ENCODE measurements around the gene ADAMTSL2.

ADAMTSL2 gene

DNA sequence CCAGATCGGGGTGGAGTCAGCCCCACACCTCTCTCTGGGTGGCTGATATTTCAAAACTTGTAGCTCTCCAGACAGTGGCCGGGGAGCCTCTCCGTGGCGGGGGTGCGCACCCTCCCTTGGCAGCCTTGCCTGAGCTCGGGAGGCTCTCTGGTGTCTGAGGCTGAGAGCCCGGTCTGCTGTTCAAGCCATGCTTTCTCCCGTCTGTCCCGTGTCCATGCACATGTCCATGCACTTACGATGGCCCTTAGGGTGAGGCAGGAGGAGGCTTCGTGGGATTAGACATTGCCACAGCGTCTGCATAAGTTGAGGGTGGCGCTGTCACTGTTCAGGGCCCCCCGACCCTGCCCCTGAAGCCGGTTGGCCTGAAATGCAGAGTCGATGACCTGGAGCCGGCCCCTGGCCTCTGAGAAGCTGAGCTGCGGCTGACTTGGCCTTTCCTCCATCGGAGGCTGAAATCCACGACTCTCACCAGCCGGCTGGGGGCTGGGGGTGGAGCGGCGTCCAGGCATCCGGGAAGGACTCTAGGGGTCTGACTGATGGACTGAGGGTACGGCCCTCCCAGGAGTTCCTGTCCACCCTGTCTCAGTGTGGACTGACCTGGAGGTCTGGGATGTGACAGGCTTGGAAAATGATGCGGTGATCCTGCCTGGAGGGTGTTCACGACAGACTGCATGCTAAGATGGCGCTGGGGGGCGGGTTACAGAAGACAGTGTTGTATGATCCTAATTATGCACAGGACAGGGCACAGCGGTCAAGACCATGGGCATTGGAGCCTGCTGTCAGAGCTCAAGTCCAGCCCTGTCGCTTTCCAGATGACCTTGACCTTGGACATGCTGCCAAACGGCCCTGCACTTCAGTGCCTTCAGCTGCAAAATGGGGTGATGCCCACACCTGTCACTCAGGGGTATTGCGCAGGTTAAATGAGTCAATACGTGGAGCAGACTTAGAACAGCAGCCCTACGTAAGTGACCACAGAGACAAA is 37.4 kb upstream of the ADAMTSL2 start:
- TF ChIP-seq GABPA (IDR thresholded peaks at IDR 0.05; ENCODE audit: low read depth) (no peak), SPI1 (IDR thresholded peaks at IDR 0.05; ENCODE audit: borderline replicate concordance, low read depth) (no peak), POLR2AphosphoS5 (IDR thresholded peaks at IDR 0.05; ENCODE audit: low read depth) (no peak)
- TF ChIP-seq, protein P1, sequence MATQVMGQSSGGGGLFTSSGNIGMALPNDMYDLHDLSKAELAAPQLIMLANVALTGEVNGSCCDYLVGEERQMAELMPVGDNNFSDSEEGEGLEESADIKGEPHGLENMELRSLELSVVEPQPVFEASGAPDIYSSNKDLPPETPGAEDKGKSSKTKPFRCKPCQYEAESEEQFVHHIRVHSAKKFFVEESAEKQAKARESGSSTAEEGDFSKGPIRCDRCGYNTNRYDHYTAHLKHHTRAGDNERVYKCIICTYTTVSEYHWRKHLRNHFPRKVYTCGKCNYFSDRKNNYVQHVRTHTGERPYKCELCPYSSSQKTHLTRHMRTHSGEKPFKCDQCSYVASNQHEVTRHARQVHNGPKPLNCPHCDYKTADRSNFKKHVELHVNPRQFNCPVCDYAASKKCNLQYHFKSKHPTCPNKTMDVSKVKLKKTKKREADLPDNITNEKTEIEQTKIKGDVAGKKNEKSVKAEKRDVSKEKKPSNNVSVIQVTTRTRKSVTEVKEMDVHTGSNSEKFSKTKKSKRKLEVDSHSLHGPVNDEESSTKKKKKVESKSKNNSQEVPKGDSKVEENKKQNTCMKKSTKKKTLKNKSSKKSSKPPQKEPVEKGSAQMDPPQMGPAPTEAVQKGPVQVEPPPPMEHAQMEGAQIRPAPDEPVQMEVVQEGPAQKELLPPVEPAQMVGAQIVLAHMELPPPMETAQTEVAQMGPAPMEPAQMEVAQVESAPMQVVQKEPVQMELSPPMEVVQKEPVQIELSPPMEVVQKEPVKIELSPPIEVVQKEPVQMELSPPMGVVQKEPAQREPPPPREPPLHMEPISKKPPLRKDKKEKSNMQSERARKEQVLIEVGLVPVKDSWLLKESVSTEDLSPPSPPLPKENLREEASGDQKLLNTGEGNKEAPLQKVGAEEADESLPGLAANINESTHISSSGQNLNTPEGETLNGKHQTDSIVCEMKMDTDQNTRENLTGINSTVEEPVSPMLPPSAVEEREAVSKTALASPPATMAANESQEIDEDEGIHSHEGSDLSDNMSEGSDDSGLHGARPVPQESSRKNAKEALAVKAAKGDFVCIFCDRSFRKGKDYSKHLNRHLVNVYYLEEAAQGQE (IDR thresholded peaks at IDR 0.05; ENCODE audit: insufficient replicate concordance, low read depth), result no peak
- TF ChIP-seq, protein P2, sequence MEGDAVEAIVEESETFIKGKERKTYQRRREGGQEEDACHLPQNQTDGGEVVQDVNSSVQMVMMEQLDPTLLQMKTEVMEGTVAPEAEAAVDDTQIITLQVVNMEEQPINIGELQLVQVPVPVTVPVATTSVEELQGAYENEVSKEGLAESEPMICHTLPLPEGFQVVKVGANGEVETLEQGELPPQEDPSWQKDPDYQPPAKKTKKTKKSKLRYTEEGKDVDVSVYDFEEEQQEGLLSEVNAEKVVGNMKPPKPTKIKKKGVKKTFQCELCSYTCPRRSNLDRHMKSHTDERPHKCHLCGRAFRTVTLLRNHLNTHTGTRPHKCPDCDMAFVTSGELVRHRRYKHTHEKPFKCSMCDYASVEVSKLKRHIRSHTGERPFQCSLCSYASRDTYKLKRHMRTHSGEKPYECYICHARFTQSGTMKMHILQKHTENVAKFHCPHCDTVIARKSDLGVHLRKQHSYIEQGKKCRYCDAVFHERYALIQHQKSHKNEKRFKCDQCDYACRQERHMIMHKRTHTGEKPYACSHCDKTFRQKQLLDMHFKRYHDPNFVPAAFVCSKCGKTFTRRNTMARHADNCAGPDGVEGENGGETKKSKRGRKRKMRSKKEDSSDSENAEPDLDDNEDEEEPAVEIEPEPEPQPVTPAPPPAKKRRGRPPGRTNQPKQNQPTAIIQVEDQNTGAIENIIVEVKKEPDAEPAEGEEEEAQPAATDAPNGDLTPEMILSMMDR (IDR thresholded peaks at IDR 0.05; ENCODE audit: insufficient read depth, low read length), result no peak

DNA sequence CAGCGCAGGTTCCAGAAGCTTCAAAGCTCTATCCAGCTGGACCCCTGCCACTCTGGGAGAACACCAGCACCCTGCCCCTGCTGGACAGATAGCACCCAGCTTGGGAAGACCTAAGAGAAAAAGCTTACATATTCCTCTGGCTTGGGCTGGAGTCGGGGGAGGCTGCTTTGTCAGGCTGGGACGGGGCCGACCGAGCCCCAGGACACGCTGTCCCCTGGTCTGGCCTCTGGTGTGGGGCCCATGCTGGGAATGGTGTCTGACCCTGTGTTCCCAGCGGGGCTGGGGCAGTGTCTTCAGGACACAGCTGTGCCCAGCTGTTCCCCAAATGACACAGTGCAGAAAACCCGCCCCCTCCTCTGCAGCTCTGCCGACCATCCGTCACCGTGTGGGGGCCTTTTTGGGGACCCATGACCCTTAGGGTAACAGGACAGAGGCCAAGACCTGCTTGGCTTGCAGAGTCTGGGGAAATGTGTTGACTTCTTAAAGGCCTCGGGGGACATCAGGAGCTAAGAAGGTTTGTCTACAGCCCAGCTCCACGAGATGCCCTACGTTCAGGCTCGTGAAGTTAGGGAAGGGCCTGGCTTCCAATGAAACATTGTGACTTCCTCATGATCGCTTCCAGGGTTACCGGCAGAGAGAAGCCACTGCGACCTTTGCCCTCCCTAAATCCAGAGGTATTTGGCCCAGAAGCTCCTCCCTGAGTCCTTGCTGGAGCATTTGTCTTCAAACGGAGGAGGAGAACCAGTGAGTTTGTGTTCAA is 35.2 kb upstream of the ADAMTSL2 start:
- no peak for DNase-seq (ENCODE audit: low read depth in 1 of 2, low spot score in 1 of 2)
- Histone ChIP-seq H3K4me3 (replicated peaks; ENCODE audit: insufficient read depth, low read length) (no peak overlapping the region), H3K27ac (replicated peaks) (no peak overlapping the region), H3K27me3 (ENCODE audit: insufficient read depth, poor library complexity, severe bottlenecking) (no peaks in the 10 kb centered on the region)
- TF ChIP-seq SPI1 (IDR thresholded peaks at IDR 0.05; ENCODE audit: borderline replicate concordance, low read depth), result no peak
- TF ChIP-seq, protein P2 (IDR thresholded peaks at IDR 0.05; ENCODE audit: insufficient read depth, low read length), result no peak
- no peak for TF ChIP-seq GABPA (IDR thresholded peaks at IDR 0.05; ENCODE audit: low read depth)
- no peak for TF ChIP-seq POLR2AphosphoS5 (IDR thresholded peaks at IDR 0.05; ENCODE audit: low read depth)
- TF ChIP-seq, protein P1 (IDR thresholded peaks at IDR 0.05; ENCODE audit: insufficient replicate concordance, low read depth), result no peak

More for the DNA sequence above, 37.4 kb upstream of the ADAMTSL2 start:
- no peak overlapping the region for H3K4me3 ChIP-seq (replicated peaks; ENCODE audit: insufficient read depth, low read length)
- DNase-seq (ENCODE audit: low read depth in 1 of 2, low spot score in 1 of 2), result no peak
- no peaks in the 10 kb centered on the region for H3K27me3 ChIP-seq (ENCODE audit: insufficient read depth, poor library complexity, severe bottlenecking)
- H3K27ac ChIP-seq (replicated peaks), result no peak overlapping the region

DNA sequence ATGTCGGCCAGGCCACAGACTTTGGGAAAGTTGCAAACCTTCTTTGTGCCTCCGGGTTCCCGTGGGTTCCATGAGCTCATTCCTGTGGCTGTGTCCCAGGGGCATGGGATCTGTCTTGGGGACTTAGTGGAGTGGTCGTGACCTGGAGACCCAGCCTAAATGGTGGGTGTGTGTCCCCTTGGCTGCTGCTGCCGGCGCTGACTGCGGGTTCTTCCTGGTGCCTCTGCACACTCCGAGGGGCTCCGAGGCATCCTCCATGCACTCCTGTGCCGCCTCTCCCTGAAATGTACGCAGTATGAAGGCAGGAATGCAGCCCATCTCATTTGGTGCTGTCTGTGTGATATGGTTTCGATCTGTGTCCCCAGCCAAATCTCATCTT is 34.6 kb upstream of the ADAMTSL2 start:
- no peak for TF ChIP-seq SPI1 (IDR thresholded peaks at IDR 0.05; ENCODE audit: borderline replicate concordance, low read depth)
- no peak for TF ChIP-seq POLR2AphosphoS5 (IDR thresholded peaks at IDR 0.05; ENCODE audit: low read depth)
- TF ChIP-seq, protein P1 (IDR thresholded peaks at IDR 0.05; ENCODE audit: insufficient replicate concordance, low read depth), result no peak
- TF ChIP-seq GABPA (IDR thresholded peaks at IDR 0.05; ENCODE audit: low read depth), result no peak
- TF ChIP-seq, protein P2 (IDR thresholded peaks at IDR 0.05; ENCODE audit: insufficient read depth, low read length), result no peak
- no peak for DNase-seq (ENCODE audit: low read depth in 1 of 2, low spot score in 1 of 2)
- Histone ChIP-seq H3K27ac (replicated peaks) (no peak overlapping the region), H3K4me3 (replicated peaks; ENCODE audit: insufficient read depth, low read length) (no peak overlapping the region), H3K27me3 (ENCODE audit: insufficient read depth, poor library complexity, severe bottlenecking) (no peaks in the 10 kb centered on the region)

Measured in HL-60 (cell line).